HG02678 (cell line): ENCODE results near the gene PFAS.

Source experiments
- ATAC-seq: cut with Tn5 transposase; IDR thresholded peaks from one replicate; pipeline ENCODE4 v1.9.1; 2021; ENCODE audit warnings: mild to moderate bottlenecking, moderate library complexity; ENCODE audit not compliant: unreplicated experiment

The PFAS gene

DNA sequence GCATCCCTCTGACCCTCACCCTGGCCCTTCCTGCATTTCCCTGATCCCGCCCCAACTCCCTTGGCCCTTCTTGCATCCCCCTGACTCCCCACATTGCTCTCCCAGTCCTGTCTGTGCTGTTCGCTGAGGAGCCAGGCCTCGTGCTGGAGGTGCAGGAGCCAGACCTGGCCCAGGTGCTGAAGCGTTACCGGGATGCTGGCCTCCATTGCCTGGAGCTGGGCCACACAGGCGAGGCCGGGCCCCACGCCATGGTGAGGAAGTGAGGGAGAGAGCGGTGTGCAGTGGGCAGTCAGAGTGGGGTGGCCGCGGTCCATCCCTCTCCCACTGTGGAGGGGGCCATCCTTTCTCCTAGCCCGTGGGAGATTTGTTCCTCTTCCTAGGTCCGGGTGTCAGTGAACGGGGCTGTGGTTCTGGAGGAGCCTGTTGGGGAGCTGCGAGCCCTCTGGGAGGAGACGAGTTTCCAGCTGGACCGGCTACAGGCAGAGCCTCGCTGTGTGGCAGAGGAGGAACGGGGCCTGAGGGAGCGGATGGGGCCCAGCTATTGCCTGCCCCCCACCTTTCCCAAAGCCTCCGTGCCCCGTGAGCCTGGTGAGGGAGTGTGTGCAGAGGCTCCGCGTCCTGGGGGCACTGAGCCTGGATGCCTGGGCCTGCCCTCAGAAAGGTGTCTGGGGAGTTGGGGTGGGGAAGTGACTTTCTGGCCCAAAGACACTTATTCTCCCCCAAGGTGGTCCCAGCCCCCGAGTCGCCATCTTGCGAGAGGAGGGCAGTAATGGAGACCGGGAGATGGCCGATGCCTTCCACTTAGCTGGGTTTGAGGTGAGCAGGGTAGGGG, 17.8 kb downstream of the PFAS start:
- ATAC-seq, result no peak

DNA sequence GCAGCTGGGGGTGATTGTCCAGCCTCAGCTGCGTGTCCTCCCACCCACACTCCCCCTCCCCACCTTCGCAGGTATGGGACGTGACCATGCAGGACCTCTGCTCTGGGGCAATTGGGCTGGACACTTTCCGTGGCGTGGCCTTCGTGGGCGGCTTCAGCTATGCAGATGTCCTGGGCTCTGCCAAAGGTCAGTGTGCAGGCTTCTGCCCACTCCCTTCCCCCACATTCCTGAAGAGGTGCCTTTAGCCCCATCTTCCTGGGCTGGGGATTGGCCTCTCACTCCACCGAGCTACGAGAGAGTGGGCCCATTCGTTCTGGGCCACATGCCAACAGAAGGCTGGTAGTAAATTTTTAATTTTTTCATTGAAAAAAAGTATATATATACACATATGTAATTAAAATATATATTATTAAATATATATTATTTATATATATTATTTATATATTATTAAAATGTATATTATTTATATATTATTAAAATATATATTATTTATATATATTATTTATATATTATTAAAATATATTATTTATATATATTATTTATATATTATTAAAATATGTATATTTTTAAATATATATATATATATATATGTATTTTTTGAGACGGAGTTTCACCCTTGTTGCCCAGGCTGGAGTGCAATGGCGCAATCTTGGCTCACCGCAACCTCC, 18.5 kb downstream of the PFAS start:
- no peak for ATAC-seq

DNA sequence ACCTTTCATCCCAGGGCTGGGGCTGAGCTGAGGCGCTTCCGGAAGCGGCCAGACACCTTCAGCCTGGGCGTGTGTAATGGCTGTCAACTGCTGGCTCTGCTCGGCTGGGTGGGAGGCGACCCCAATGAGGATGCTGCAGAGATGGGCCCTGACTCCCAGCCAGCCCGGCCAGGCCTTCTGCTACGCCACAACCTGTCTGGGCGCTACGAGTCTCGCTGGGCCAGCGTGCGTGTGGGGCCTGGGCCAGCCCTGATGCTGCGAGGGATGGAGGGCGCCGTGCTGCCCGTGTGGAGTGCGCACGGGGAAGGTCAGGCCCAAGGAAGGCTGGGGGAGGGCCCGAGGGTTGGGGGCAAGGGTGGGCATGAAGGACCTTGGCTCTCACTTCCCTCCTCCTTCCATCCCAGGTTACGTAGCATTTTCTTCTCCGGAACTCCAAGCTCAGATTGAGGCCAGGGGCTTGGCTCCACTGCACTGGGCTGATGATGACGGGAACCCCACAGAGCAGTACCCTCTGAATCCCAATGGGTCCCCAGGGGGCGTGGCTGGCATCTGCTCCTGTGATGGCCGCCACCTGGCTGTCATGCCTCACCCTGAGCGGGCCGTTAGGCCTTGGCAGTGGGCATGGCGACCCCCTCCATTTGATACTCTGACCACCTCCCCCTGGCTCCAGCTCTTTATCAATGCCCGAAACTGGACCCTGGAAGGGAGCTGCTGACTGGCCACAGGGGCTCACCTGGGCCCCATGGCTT, 19.6 kb downstream of the PFAS start:
- no peak for ATAC-seq

DNA sequence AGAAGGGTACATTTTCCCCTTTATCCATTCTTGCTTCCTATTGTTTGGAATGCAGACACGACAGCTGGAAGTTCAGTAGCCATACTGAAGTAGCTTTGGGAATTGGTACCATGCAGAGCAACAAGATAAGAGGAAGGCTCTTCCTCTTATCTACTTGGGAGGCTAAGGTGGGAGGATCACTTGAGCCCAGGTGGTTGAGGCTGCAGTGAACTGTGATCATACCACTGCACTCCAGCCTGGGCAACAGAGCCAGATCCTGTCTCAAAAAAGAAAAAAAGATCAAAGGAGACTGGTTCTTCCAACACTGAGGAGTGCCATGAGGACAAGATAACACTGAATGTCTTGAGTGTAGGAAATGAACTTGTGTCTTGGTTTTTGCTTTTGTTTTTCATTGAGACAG, 23.3 kb downstream of the PFAS start:
- no peak for ATAC-seq

DNA sequence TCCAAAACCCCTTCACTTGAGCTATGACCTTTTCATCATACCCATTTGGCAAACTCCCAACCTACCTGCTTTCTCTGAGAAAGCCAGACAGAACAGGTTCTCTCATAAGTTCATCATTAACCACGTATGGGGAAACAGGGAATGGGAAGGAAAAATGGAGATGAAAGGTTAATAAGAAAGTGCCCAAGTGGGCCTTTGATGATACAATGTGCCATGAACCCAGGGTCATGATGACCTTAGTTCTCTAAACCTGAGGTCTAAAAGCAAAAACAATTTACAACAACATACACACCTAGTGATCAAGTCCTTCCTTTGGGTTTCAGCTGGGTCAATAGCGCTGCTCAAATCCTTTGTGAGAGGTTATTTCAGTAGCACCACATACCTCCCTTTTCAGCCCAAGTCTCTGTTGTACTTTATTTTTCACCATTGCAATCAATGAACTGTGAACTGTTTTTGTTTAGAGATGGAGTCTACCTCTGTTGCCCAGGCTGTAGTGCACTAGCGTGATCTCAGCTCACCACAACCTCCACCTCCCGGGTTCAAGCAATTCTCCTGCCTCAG, 24.9 kb downstream of the PFAS start:
- ATAC-seq, result no peak

DNA sequence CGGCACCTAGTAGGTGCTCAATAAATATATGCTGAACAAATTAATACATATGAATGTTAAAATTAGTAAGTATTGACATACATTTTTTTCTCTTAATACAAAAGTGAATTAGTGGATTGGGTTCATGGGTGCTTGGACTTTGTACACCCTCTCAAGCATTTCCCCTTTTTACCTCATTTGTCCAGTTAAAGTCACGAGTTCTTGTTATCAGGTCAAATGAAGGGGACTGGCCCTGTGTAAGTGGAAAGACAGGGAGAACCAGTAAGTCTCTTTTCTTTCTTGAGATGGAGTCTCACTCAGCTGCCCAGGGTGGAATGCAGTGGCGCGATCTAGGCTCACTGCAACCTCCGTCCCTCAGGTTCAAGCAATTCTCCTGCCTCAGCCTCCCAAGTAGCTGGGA, 25.7 kb downstream of the PFAS start:
- ATAC-seq, result no peak

DNA sequence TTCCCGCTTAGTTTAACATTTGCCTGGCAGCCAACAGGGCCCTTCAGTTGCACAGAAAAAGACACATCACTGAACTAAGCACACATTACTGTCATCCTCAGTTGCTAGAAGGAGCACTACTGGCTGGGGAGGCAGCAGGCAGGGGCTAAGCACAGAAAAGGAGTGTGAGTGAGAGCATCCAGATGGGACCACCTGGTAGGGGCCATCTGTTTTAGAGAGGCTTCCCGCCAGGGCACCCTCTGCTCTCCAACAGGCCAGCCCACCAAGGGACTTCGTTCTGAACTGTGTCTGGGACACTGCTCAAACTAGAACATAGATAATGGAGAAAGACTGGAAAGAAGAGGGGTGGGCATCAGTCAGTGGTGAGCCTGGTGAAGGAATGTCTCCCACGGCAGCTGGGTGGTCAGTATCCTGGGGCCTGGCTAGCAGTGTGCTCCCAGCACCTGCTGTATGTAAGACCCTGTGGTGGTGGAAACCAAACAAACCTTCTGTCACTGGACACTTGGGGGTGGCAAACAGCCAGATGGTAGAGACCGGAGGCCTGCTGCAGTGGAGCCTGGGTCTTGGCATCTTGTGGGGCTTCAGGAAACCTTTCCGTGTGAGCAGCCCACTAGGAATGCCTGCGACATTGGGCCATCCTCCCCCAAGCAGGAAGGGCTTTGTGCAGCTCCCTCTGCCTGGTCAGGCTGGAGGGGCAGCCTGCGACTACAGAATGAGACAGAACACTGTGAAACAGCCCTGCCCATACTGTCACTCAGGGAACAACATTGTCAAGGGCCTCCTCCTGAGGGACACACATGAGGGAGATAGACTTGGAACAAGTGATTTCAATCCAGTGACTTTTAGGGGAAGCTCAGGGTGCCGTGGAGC, 26.6 kb downstream of the PFAS start:
- no peak for ATAC-seq

DNA sequence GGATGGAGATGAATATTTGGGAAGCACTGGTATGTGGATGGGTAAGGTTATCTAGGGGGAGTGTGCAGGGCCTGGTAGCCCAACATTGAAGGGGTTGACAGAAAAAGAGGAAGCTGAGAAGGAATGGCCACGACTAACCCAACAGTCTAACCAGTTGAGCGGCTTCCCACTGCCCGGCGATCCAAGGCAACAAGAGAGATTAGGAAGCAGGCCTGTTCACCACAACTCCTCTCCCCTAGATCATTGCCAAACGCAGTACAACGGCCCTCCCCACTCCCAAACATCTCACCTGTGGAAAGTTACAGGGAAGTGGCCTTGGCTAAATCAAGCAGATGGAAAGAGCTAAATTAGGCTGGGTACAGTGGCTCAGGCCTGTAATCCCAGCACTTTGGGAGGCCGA, 28.2 kb downstream of the PFAS start:
- no peak for ATAC-seq

DNA sequence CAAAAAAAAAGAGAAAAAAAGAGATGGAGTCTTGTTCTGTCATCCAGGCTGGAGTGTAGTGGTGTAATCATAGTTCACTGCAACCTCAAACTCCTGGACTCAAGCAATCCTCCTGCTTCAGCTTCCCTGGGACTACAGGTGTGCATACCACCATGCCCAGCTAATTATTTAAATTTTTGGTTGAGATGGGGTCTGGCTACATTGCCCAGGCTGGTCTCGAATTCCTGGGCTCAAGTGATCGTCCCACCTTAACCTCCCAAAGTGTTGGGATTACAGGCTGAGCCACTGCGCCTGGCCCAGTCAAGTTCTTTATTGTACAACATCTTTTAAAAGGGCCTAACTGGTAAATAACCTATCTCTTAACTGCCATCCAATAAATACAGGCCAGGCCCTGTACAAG, 33.3 kb downstream of the PFAS start:
- ATAC-seq, result no peak

DNA sequence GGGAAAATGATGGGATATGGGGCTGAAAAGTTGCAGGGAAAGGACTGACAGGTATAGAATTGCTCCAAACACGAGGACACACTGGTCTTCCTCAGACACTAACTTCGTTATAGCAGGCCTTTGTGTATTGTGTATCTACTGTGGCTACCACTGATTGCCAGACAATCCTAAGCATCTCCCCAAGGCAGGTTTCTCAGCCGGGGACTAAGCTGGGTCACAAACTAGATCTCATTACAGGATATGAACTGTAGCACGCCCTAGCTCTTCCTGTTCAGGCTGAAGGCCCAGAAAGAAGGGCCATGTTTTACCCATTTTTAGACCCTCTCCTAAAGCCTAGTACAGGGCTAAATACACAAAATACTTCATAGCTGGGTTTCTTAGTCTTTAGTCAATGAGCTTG, 34.3 kb downstream of the PFAS start:
- ATAC-seq, result no peak

DNA sequence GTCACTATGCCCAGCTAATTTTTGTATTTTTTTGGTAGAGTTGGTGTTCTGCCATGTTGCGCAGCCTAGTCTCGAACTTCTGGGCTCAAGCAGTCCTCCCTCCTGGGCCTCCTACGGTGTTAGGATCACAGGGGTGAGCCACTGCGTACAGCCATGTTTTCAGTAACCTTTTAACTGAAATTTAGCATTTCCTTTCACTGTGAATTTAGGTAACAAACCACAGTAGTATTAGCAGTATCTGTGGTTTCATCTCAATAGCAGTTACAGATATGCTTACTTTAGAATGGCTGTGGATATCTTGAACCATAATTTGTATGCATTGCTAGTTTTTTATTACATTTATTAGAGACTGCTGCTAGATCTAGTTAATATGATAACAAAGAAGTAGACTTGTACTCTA, 35.0 kb downstream of the PFAS start:
- ATAC-seq, result no peak

DNA sequence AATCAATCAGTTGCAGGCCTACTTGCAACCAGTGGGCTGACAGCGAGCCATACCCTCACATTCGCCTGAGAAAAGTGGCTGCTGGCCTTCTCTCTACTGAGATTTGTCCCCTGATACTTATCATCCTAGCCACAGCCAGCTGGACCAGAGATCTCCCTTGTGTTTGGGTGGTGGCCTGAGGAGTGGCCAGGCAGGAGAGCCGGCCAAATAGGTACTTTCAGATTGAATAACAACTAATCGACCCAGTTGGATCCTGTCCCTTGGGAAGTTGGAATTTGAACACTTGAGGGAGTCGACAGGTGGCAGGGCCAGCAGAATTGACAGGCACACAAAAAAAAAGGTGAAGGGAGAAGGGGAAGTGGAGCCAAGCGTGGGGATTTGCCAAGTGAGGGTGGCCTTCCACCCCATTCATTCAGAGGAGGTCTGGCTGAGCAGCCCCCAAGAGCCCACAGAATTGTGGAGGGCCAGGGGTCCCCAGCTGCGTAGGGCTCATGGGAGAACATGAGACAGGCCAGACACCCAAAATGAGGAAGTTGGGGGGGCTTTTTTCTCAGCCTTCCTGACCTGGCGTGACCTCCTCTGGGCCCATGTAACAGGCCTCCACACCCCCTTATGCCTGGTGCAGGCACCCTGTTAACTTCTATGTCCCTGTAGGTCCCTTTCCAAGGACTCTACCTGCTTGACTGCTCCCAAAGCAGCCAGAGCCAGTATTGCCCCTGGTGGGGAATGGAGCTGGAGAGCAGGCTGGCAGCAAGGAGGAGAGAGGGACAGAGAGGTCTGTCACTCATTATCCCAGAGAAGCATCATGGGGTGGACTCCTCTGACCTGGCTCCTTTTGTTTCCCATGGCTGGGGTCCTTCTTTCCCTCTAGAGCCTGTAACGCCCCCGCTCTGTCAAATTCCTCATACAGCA, 36.4 kb downstream of the PFAS start:
- no peak for ATAC-seq

DNA sequence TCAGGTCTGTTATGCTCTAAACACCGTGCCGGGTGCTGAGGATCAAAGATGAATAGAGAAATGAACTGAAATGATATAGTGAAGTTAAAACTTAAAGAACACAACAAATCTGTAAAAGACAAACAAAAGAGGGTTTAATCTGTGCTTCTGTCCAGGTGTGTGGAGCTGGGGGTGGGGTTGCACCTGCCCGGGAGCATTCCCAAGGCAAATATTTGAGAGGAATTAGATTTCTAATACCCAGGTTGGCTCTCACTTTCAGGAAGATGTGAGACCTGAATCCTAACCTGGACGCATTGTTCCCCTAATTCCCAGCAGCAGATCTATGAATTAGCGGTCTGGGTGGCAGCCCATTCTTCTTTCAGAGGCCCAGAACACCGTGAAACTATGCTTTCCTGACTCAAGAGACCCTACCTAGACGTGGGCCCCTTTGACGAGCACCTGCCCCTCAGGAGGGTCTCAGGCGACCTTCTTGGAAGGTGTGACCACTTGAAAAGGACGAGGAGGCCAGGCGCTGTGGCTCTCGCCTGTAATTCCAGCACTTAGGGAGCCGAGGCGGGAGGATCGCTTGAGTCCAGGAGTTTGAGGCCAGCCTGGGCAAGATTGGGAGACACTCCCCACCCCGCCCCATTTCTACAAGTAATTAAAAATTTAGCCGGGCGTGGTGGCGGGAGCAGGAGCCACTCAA, 38.7 kb downstream of the PFAS start:
- ATAC-seq, result no peak

DNA sequence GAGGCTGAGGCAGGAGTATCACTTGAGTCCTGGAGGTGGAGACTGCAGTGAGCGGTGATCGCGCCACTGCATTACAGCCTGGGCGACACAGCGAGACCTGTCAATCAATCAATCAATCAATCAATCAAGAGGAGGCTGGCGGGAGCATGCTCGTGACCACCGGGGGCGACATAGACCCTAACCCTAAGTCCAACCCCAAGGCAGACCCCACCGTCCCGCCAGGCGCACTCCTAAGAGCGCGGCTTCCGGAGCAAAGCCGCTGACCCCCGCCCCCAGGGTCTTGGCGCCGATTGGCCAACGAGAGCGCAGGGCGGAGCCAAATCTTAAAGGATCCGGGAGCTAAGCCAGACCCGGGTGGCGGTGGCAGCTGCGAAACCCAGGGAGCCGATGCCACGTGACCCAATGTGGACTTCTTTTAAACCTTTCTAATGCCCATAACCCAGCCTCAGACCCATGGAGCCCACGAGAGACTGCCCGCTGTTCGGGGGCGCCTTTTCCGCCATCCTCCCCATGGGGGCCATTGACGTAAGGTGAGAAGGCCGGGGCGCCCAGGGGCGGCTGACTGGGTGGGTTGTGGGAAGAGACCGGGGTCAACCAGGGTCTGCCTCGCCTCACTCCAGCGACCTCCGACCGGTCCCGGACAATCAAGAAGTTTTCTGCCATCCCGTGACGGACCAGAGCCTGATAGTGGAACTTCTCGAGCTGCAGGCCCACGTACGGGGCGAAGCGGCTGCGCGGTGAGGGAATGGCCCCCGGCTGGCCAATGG, 39.4 kb downstream of the PFAS start, which contains the start of gene RANGRF:
Gene RANGRF (plus strand): TSS at position 335 of the 767 bp plus-strand sequence. CDS start 119 bp downstream, at position 454.
- peak; percentile 87 for ATAC-seq

DNA sequence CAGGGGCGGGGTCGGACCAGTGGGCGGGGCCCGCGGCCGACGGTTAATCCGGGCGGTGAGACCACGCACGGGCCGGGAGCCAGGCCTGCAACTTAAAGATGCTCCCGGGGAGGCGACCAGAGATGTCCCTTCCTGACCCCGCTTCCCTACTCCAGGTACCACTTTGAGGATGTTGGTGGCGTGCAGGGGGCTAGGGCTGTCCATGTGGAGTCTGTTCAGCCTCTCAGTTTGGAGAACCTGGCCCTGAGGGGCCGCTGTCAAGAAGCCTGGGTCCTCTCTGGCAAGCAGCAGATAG, 40.0 kb downstream of the PFAS start:
- ATAC-seq, result no peak

DNA sequence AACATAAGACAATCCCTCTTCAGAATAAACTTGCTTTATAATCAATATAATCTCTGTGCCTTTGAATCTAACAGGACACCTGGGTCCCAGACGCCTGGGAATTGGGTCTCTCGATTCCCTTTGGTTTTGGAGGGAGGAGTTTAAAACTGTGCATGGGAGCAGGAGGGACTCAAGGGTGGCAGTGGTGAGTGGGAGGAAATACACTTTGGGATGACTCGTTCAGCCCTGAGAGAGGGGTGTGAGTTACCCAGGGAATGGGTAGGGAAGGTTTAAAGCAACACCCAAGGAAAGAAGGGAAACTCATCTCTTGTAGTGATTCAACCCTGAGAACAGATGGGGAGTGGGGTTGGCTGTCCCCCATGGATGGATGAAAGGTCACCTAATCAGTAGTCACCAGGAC, 41.0 kb downstream of the PFAS start:
- ATAC-seq, result no peak

DNA sequence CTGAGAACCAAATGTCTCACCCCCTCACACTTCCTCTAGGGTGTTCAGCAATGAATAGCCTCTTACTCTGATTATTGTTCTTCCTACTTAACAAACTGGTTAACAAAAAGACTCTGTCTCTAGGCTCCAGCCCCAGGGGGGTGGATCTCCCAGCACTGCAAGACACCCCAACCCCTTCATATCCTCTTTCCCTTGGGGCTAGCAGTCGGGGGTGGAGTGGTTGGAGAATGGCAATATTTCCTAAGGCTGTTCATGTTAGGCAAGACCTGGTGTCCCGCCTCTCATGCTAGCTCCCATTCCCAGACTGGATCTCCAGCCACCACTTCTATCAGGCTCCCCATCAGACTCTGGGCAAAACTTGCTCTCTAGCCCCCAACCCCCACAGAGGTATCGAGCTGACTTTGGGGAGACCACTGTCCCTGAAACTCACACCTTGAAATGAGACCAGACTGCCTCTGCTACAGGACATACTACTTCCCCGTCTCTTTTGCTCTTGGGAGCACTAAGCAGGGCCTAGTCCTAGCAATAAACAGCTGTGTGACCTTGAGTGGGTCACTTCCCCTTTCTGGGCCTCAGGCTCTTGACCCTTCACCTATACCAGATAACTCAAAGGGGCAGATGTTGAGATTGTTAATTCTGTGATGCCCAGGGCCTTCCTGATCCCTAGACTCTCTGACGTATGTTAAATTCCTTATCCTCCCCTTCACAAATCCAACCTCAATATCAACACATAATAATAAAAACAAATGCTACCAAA, 43.7 kb downstream of the PFAS start:
- no peak for ATAC-seq

DNA sequence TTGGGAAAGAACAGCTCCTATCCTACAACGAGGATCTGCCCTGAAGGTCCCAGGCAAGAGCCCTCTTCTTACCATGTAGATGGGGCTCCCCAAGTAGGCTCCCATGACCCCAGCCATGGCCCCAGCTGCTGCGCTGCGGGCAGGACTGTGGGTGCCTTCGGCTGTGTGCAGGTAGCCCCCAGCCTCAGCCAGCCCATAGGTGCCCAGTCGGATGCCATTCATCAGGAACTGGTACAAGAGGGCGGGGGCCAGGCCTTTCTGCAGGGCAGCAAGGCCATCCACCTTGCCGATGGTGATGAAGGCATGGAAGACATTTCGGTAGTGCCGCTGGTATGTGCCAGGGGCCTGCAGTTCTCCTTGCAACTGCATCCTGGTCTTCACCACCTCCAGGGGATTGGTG, 45.3 kb downstream of the PFAS start:
- ATAC-seq, result no peak
